NCI-H2107 (cell line): ENCODE results near the gene CLDN4.
"Not testable (repeated sequence)": the region's sequence is repeated elsewhere in the genome, so short reads cannot be mapped to it uniquely, and the experiment has no call there.

Source experiments
- DNase-seq: peaks from one replicate; lab custom pipeline; 2025; lab: John Stamatoyannopoulos, UW

Gene CLDN4

DNA sequence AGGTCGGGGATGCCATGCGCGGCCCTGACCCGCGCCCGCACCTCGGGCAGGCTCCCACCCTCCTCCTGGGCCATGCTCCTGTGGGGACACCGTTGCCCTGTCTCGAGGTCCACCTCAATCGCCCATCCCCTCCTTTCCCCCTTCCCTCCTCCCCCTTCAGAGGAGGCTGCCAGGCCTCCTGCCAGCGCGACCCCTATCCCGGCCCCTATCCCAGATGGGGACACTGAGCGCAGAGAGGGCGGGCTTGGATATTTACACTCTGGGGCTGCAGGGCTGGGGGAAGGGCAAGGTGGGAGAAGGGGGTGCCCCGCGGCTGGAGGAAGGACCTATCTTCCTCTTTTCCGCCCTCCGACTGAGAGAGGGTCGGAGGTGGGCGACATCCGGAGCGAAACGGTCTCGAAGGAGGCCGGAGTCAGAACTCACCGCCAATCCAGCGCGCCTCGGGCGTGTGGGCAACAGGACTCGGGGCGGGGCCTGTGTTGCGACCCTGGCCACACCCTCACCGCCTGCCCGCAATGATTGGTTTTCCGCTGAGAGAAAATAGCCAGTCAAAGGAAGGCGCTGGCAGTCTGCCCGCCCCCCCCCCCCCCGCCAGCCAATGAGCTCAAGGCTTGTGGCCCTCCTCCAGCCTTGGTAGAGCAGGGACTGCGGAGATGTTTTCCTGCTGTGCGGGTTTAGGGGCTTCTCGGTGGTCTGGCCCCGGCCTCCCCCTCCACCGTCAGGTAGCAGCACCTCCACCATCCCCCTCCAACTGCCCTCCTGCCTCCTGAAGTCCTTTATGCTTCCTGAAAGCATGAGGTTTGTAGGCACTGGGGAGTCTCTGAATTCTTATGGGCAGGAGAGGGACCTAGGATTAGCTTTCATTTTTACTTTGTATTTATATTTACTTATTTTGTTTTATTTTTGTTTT, 11.5 kb downstream of the CLDN4 start, which contains the start of gene METTL27:
METTL27 (minus strand) TSS at position 450 of the 910 bp plus-strand sequence; CDS start at position 74, 376 bp downstream.
- peak; percentile 87 for DNase-seq

DNA sequence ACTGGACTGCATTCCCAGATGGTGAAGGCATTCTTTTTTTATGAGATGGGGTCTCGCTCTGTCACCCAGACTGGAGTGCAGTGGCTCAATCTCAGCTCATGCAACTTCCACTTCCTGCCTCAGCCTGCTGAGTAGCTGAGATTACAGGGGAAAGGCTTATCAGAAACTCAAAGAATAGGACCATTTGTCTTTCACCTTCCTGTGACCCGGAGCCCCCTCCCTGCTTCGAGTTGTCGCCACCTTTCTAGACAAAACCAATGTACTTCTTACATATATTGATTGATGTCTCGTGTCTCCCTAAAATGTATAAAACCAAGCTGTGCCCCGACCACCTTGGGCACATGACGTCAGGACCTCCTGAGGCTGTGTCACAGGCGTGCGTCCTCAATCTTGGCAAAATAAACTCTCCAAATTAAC, 13.3 kb downstream of the CLDN4 start:
- DNase-seq, result no peak

DNA sequence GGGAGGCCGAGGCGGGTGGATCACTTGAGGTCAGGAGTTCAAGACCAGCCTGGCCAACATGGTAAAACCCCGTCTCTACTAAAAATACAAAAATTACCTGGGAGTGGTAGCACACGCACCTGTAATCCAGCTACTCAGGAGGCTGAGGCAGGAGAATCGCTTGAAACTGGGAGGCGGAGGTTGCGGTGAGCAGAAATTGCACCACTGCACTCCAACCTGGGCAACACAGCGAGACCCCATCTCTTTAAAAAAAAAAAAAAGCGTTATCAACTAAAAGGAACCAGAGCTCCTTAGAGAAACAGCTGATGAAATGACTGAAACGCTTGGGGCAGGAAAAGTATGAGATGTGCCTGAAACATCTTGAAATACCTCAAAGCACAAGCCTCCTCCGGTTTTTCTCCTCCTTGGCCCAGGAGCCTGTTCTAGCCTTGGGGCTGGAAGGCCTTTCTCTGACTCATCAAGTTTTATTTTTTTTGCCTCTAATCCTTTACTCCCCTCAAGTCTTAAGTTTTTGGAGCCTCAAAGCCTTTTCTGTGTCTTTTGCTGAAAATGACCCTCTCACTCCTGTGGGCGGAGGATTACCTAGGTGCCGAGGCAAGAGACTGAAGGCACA, 14.2 kb downstream of the CLDN4 start:
- no peak for DNase-seq

DNA sequence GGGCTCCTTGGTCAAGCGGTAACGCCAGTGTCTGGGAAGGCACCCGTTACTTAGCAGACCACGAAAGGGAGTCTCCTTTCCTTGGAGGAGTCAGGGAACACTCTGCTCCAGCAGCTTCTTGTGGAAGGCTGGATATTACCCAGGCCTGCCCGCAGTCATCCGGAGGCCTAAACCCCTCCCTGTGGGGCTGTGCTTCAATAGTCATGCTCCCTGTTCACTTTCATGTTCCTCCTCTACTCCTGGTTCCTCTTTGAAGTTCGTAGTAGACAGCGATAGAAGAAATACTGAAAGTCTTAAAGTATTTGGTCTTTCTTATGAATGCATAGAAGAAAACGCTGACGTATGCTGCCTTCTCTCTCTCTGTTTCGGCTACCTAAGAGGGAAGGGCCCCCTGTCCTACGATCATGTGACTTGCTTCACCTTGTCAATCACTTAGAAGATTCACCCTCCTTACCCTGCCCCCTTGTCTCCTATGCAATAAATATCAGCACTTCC, 15.0 kb downstream of the CLDN4 start:
- not testable (repeated sequence) for DNase-seq

DNA sequence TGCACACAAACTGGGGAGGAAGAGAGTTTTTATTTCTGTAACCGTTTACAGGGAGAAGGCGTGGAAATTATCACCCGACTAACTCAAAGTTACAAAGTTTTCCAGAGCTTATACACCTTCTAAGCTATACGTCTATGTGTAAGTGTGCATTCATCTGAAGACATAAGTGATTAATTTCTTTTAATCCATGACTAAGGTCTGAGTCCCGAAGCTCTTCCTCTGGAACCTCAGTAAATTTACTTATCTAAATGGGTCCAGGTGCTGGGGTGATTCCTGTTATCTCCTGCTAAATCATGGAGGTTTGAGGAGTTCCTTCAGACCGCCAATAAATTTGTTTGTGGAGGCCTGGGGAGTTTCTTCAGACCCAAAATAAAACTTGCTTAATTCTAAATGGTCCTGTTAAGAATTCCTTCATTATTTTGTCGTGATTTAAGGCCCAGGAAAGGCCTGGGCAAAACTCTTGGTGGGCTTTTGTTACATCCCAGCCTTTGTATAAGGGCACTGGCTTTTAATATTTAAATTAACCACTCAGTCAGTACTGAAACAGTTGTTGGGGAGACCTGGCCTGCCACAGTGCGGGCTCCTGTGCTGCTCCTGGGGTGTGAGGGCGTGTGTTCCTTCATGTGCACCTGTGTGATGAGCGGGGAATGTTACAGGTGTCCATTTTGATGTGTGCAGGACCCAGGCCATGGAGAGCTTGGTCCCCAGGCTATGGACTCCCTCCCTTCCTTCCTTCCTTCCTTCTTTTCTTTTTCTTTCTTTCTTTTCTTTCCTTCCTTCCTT, 17.3 kb downstream of the CLDN4 start:
- no peak for DNase-seq

DNA sequence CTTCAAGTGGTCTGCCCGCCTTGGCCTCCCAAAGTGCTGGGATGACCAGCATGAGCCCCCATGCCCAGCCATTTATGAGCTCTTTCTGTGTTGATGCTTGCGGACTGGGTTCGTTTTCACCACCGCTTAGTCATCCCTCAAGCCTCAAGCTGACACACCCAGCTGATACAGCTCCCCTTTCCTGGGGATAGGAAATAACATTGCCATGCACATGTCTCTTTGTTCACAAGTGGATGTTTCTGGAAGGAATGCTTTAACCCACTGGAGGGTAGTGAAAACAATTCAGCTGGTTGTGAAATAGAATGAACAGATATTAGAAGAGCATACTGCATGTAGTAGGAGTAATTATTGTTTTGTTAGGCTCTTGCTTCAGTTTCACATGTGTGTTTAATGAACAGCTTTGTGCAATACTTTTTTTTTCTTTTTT, 20.0 kb downstream of the CLDN4 start:
- no peak for DNase-seq

DNA sequence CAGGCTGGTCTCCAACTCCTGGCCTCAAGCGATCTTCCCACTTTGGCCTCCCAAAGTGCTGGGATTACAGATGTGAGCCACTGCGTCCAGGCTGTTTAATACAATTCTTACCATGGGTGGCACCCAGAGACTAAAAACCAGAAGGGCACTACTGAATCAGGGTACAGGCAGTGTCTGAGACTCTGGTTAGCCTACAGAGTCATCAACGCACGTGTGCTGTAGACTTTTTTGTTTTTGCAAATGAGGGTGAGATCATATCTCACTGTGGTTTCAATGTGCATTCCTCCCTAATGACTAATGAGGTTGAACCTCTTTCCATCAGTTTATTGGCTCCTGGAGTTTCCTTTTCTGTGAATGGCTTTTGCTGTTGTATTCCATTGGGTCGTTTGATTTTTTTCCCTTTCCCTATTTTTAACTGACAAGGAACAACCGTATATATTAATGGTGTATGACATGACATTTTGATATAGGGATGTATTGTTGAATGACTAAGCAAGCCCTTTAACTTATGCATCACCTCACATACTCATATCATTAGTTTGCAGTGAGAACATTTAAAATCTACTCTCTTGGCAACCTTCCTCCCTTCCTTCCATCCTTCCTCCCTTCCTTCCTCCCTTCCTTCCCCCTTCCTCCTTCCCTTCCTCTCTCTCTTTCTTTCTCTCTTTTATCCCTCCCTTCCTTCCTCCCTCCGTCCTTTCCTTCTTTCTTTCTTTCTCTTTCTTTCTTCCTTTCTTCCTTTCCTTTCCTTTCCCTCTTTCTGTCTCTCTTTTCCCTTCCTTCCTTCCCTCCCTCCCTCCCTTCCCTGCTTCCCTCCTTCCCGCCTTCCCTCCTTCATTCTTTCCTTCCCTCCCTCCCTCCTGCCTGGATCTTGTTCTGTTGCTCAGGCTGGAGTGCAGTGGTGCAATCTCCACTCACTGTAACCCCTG, 20.9 kb downstream of the CLDN4 start:
- no peak for DNase-seq

DNA sequence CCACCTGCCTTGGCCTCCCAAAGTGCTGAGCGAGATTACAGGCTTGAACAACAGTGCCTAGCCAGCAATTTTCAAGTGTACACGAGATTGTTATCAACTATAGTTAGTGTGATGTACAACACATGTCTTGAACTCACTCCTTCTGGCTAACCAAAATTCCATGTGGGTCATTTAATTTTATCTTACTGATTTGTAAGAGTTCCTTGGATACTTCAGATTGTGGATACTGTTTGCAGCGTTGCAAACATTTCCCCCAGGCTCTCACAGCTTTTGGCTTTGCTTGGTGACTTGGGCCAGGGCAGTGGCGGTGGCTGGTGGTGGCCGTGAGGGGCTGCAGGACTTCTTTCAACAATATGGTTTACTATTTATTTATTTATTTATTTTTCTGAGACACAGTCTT, 21.7 kb downstream of the CLDN4 start:
- DNase-seq, result no peak

DNA sequence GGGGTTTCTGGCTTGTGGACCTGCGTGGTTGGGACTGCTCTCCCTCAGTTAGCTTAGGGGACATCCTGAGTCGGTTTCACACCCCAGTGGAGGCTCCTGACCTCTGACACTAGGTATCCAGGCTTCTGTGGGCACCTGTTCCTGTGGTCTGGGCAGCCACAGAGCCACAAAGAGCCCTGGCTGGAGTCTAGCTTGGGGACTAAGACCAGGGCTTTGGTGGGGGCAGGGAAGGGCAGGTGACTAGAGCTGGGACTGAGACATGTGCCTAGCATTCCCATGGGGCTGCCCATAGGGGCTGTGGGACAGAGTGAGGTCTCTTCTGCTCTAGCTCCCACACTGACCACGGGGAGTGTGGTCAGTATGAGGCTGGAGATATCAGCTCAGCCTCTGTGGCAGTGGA, 26.1 kb downstream of the CLDN4 start:
- DNase-seq, result no peak

DNA sequence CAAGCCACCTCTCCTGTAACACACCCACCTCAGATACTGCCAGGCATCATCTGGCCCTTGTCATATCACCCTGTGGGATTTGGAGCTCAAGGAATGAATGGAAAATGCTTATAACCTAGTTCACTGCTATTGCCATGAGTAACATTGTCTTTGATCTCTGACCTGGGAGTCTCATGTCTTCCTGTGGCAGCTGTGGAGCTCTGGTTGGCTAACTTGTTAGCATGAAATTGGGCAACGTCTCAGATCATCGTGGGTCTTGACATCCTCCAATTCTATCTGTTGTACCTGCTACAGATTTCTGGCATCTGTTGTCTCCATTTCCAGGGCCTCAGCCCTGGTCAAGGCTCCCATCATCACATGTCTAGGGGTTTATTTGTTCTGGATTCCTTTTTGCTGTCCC, 28.0 kb downstream of the CLDN4 start:
- no peak for DNase-seq

DNA sequence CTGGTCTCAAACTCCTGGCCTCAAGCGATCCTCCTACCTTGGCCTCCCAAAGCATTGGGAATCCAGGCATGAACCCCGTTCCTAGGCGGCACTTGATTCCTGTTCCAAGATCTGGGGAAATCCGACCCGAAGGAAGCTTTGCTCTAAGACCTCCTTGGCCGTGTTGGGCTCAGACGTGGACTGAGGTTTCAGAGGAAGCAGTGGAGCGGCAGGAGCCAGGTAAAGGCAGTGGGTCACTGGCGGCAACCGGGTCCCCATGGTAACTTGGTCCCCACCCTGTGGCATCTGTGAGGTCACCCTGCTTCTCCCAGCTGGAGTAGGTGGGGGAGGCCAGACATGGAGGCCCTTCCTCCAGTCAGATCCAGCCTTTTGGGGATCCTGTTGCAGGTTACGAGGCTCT, 30.1 kb downstream of the CLDN4 start, which contains the start of gene TMEM270:
TMEM270 (plus strand) TSS at position 301 of the 400 bp plus-strand sequence; CDS start at position 337, 36 bp downstream.
- DNase-seq, result no peak

DNA sequence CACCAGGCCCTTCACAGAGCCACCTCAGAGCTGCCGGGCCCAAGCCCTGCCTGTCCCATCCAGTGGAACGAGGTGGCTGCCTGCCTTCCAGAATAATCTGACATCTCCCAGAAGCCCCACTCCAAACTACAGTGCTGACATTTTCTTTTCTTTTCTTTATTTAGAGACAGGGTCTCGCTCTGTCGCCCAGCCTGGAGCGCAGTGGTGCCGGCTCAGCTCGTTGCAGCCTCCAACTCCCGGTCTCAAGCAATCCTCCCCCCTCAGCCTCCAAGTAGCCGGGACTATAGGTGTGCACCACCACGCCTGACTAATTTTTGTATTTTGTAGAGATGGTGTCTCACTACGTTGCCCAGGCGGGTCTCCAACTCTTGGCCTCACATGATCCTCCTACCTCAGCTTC, 30.5 kb downstream of the CLDN4 start:
- DNase-seq, result no peak

DNA sequence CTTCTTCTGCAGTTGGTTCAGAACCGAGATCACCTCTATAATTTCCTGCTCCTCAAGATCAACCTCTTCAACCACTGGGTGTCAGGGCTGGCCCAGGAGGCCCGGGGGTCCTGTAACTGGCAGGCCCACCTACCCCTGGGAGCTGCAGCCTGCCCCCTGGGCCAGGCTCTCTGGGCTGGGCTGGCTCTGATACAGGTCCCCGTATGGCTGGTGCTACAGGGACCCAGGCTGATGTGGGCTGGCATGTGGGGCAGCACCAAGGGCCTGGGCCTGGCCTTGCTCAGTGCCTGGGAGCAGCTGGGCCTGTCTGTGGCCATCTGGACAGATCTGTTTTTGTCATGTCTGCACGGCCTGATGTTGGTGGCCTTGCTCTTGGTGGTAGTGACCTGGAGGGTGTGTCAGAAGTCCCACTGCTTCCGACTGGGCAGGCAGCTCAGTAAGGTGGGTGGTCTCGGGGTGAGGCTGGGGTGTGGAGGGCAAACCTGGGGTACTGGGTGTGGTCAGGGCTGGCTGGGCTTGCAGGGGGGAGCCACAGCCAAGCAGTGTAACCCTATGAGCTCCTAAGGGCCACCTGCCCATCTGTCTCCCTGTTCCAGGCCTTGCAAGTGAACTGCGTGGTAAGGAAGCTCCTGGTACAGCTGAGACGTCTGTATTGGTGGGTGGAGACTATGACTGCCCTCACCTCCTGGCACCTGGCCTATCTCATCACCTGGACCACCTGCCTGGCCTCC, 34.4 kb downstream of the CLDN4 start:
- DNase-seq, result no peak

DNA sequence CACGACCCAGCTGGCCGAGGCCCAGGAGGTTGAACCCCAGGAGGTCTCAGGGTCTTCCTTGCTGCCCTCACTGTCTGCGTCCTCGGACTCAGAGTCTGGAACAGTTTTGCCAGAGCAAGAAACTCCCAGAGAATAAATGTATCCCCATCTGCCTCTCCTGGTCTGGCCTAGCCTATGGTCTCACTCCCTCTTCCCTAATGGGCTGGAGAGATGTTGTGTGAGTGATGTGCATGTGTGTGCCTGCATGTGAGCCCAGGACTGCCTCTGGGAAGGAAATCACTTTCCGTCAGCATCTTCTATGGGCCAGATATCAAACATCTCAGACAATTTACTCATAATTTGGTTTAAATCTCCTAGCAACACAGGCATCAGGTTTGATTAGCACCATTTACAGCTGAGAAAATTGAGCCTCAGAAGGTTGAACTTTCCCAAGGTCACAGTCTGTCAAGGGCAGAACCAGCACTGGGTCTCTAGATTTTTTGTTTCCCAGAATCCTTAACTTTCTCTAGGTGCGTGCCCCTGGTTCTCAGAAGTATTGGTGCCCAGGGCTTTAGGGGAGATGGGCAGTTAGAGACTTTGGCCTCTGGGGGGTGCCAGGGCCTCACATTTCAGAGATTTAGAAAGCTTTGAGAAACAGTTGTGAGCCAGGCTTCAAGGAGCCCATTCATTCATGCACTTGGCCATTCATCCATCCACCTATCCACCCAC, 35.1 kb downstream of the CLDN4 start:
- peak; percentile 54 for DNase-seq

DNA sequence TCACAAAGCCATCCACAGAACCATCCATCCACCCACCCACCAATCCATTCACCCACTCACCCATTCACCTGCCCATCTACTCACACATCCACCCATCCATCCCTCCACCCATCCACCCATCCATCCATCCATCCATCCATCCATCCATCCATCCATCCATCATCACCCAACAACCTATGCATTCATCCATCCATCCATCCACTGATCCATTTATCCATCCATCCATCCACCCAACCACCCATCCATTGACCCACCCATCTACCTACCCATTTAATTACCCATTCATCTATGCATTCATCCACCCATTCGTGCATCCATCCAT, 35.6 kb downstream of the CLDN4 start:
- no peak for DNase-seq

DNA sequence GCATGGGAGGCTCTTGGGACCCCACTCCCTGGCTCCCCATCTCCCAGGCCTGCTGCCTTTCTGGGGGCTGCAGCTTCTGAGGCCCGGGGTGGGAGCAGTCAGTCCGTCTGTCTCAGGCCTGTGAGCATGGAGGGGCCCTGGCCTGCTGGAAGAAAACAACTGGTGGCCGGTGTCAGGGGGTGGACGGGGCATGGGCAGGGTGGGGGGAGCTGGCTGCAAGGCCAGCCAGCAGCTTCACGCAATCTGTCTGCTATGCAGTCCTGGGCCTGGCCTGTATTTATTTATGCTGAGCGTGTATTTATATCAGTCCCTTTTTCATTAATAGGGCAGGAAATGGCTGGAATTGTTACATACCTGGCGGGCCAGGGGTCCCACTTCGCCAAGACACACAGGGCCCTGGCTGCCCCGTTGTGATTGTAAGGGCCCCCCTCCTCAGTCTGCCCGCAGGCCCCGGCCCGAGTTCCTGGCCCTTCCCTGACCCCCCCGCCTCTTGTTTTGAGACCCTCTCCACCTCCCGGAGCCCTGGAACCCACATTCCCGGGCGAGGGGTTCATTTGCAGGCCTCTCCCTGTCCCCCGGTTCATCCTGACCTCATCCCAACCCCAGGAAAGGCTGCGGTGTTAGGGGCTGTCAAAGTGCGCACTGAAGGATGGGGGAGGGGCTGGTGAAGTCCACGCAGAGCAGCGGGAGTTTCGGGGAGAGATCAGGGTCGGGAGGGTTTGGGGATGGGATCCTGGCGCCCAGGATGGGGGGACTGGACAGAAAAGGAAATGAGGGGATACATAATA, 38.4 kb downstream of the CLDN4 start:
- DNase-seq, result no peak

DNA sequence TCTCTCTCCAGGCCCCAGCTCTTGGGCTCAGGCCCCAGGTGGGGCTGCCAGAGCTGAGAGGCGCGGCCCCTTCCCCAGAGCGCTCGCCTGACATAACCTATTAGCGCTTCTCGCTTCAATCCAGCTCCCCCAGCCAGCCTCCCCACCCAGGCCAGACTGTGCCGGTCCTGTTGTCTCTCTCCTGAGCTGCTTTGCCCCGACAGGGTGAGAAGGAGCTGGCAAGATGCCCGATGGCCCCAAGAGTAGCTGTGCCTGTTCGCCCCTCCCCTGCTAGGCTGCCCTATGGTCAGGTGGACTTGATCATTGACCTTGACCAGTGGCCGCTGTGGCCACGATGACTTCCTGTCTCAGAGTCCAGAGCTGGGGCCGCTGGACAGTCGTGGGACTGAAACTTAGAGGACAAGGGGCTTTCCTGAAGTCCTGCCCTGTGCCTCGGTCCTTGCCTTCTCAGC, 39.3 kb downstream of the CLDN4 start:
- no peak for DNase-seq

DNA sequence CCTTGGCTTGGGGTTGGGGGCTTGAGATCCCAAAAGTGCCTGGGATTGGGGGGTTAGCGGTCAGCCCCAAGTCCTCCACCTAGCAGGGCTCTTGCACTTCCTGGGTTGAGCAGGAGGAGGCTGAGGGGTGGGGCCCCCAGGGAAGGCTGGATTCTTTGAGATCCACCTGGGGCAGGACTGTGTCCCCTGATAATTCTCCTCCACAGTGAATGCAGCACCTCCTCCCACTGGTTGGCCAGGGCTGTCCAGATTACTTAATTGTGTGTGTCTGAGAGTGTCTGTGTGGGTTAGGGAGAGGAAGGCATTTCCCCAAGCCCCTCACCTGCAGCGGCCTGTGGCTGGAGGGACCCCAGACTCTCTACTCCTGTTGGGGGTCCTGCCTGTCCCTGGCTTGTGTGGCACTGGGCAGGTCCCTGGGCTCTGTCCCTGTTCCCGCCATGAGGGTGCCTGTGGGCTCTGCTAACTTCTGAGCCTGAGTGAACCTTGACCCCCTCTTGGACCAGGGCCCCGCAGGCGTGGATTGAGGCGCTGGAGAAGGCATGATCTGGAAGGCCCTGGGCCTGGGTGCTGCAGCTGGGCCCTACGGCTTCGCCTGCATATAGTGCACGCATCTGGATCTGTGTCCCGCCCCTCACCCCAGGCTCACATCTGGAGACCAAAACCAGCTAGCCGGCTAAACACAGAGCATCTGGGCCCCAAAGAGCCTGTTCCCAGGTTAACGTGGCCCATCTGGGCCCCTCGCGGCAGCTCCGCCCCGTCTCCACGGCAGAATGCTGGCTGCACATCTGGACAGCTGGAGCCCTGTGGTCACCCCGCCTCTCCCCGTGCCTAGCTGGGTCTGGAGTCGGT, 40.6 kb downstream of the CLDN4 start:
- no peak for DNase-seq
